HCT116 (cell line): ENCODE measurements around the gene ITGA7. TPM values are rescaled to one million over a fixed set of nuclear protein-coding genes. Genes with fewer than 3 reads are reported as not detected.

Experiments used
- ATAC-seq: fragments of 200-7000 bp; cut with Tn5 transposase; 2 replicates; pipeline ENCODE4 v1.9.1; 2020; ENCODE audit warnings: mild to moderate bottlenecking, moderate library complexity
- BruUV-seq: library from RNA; stranded (reverse); fragments of 400-500 nt; replicated peaks from 2 replicates; lab custom pipeline; 2021; lab: Mats Ljungman, UMichigan
- CTCF ChIA-PET: fragments of 300-600 bp; sonication (Branson Sonifier 250); formaldehyde crosslinking; loops from one replicate; lab custom pipeline; 2021; ENCODE audit warnings: antibody characterized with exemption; lab: Charles Lee
- POLR2A ChIA-PET: fragments of 300-600, 350-600 bp; sonication (Branson Sonifier 250); formaldehyde crosslinking; loops from one replicate; lab custom pipeline; 2021; ENCODE audit warnings: antibody characterized with exemption; lab: Charles Lee
- RAD21 ChIA-PET, 2 experiments: fragments of 300-600 bp; sonication (Branson Sonifier 250); formaldehyde crosslinking; loops; one replicate each; lab custom pipeline; 2023; ENCODE audit warnings: low total read pairs in 2 of 2; ENCODE audit not compliant: uncharacterized antibody in 2 of 2, unreplicated experiment in 2 of 2, low non-redundant PET in 1 of 2; lab: Charles Lee
- DNase-seq: peaks from one replicate; pipeline ENCODE4 v3.0.0-alpha.2; 2010; ENCODE audit warnings: low read depth, low spot score
- H2AFZ ChIP-seq: fragments of 200-600 bp; shearing (Covaris generic), sonication (generic); 2 replicates; pipeline ENCODE4 v1.6.1; 2017; ENCODE audit warnings: low read depth, mixed run types, mixed read lengths, antibody characterized with exemption, low read length; ENCODE audit not compliant: poor library complexity, severe bottlenecking
- H3K27ac ChIP-seq: 2 replicates; pipeline ENCODE4 v1.5.1; 2012; ENCODE audit warnings: low read depth, low read length
- H3K27me3 ChIP-seq: fragments of 200-600 bp; sonication (generic); 2 replicates; pipeline ENCODE4 v1.6.1; 2016; ENCODE audit warnings: mixed run types, low read length, mixed read lengths; ENCODE audit not compliant: insufficient read depth
- H3K36me3 ChIP-seq, 2 experiments: fragments of 200-500 bp in 1 of 2; fragments of 200-600 bp in 1 of 2; sonication (Bioruptor generic) in 1 of 2; sonication (generic) in 1 of 2; 2 replicates each; pipeline versions ENCODE4 v1.5.1 to v1.6.1; 2014 to 2016; ENCODE audit warnings: low read length in 2 of 2, inconsistent platforms in 1 of 2, mixed read lengths in 1 of 2, mixed run types in 1 of 2; ENCODE audit not compliant: insufficient read depth in 2 of 2, control insufficient read depth in 1 of 2
- H3K4me1 ChIP-seq, 2 experiments: fragments of 200-600 bp in 1 of 2; sonication (generic) in 1 of 2; 2 replicates each; pipeline versions ENCODE4 v1.5.1 to v1.6.1; 2012 to 2017; ENCODE audit warnings: low read length in 2 of 2, inconsistent platforms in 1 of 2, mild to moderate bottlenecking in 1 of 2, mixed read lengths in 1 of 2, mixed run types in 1 of 2, moderate library complexity in 1 of 2; ENCODE audit not compliant: insufficient read depth in 2 of 2, control insufficient read depth in 1 of 2
- H3K4me2 ChIP-seq: fragments of 200-600 bp; sonication (generic); 2 replicates; pipeline ENCODE4 v1.6.1; 2017; ENCODE audit warnings: mixed run types, low read length, mixed read lengths
- H3K4me3 ChIP-seq, 2 experiments: fragments of 200-600 bp in 1 of 2; sonication (generic) in 1 of 2; replicated peaks in 1 of 2; 2 replicates each; pipeline ENCODE4 v1.5.1; 2011 to 2016; ENCODE audit warnings: low read length in 2 of 2, control low read depth in 1 of 2, low read depth in 1 of 2, mild to moderate bottlenecking in 1 of 2, mixed read lengths in 1 of 2, mixed run types in 1 of 2
- H3K79me2 ChIP-seq: fragments of 200-600 bp; sonication (generic); 2 replicates; pipeline ENCODE4 v1.6.1; 2017; ENCODE audit warnings: mild to moderate bottlenecking, mixed run types, low read length, moderate library complexity, mixed read lengths; ENCODE audit not compliant: insufficient read depth
- H3K9ac ChIP-seq: fragments of 200-600 bp; sonication (generic); 2 replicates; pipeline ENCODE4 v1.6.1; 2016; ENCODE audit warnings: low read length, mixed read lengths
- H3K9me2 ChIP-seq: fragments of 200-600 bp; sonication (generic), shearing (Covaris generic); 2 replicates; pipeline ENCODE4 v1.6.1; 2017; ENCODE audit warnings: mixed run types, mild to moderate bottlenecking, moderate library complexity; ENCODE audit not compliant: insufficient read depth
- H3K9me3 ChIP-seq, 2 experiments: fragments of 200-500 bp in 1 of 2; fragments of 200-600 bp in 1 of 2; sonication (Bioruptor generic) in 1 of 2; sonication (generic) in 1 of 2; 2 replicates each; pipeline ENCODE4 v1.6.1; 2014 to 2017; ENCODE audit warnings: low read length in 2 of 2, mixed read lengths in 2 of 2, inconsistent platforms in 1 of 2, low read depth in 1 of 2, mild to moderate bottlenecking in 1 of 2, mixed run types in 1 of 2, moderate library complexity in 1 of 2; ENCODE audit not compliant: control insufficient read depth in 1 of 2, insufficient read depth in 1 of 2
- H4K20me1 ChIP-seq: fragments of 200-600 bp; sonication (generic), shearing (Covaris generic); 2 replicates; pipeline ENCODE4 v1.6.1; 2017; ENCODE audit warnings: mixed run types, mild to moderate bottlenecking, moderate library complexity; ENCODE audit not compliant: insufficient read depth
- ATF3 ChIP-seq: IDR thresholded peaks from 2 replicates; pipeline ENCODE4 v1.6.1; 2012
- CBX3 ChIP-seq: IDR thresholded peaks from 2 replicates; pipeline ENCODE4 v1.6.1; 2012; ENCODE audit warnings: low read depth
- CEBPB ChIP-seq: IDR thresholded peaks from 2 replicates; pipeline ENCODE4 v1.6.1; 2012; ENCODE audit warnings: low read depth
- CTCF ChIP-seq, 3 experiments: fragments of 200-600 bp in 1 of 3; sonication (generic) in 1 of 3; IDR thresholded peaks in 2 of 3; conservative IDR thresholded peaks in 1 of 3; 2 replicates each; pipeline ENCODE4 v1.5.1; 2012 to 2017; ENCODE audit warnings: low read depth in 2 of 3, low read length in 2 of 3, antibody characterized with exemption in 1 of 3, borderline replicate concordance in 1 of 3, control low read depth in 1 of 3, mild to moderate bottlenecking in 1 of 3, mixed read lengths in 1 of 3, mixed run types in 1 of 3, moderate library complexity in 1 of 3; ENCODE audit not compliant: insufficient read depth in 1 of 3
- EZH2 ChIP-seq: fragments of 200-600 bp; sonication (generic); IDR thresholded peaks from 2 replicates; pipeline ENCODE4 v1.6.1; 2017; ENCODE audit warnings: antibody characterized with exemption, mixed run types
- MAX ChIP-seq: IDR thresholded peaks from 2 replicates; pipeline ENCODE4 v1.6.1; 2012
- POLR2AphosphoS5 ChIP-seq: IDR thresholded peaks from 2 replicates; pipeline ENCODE4 v1.6.1; 2011; ENCODE audit warnings: mild to moderate bottlenecking, low read depth, low read length, moderate library complexity
- RAD21 ChIP-seq: IDR thresholded peaks from 2 replicates; pipeline ENCODE4 v1.6.1; 2012; ENCODE audit warnings: low read depth, mild to moderate bottlenecking
- SP1 ChIP-seq: IDR thresholded peaks from 2 replicates; pipeline ENCODE4 v1.6.1; 2012; ENCODE audit warnings: low read depth
- TCF7L2 ChIP-seq: IDR thresholded peaks from 2 replicates; pipeline ENCODE4 v1.7.0; 2011; ENCODE audit warnings: borderline replicate concordance, inconsistent platforms; ENCODE audit not compliant: insufficient read depth, insufficient read length; ENCODE audit errors: extremely low read depth
- ZBTB33 ChIP-seq: IDR thresholded peaks from 2 replicates; pipeline ENCODE4 v1.6.1; 2011; ENCODE audit warnings: mild to moderate bottlenecking, low read length, moderate library complexity; ENCODE audit not compliant: insufficient replicate concordance; ENCODE audit errors: extremely low read depth
- intact Hi-C: fragments of 100-400 bp; cut with micrococcal nuclease; formaldehyde crosslinking; loops from 2 replicates; pipeline ENCODE4 v1.10.0; 2022
- total RNA-seq: library from RNA; stranded (reverse); gene quantifications from one replicate; pipeline ENCODE4 v1.2.1, GENCODE V29; 2021; ENCODE audit not compliant: unreplicated experiment

The ITGA7 gene
- total RNA-seq, 1 experiment from 2014 or later: 17.8 TPM

GRCh38 chr12:55676707-55677106 is 31.0 kb downstream of the ITGA7 start:
- no peak overlapping the region for H2AFZ ChIP-seq
- H3K9me2 ChIP-seq: 0 out of 2 replicates have a peak, but pooled peaks cover 3% of the 10 kb centered on the region
- H3K27ac ChIP-seq: no peak overlapping the region
- no TSS peak for BruUV-seq
- H3K4me1 ChIP-seq: peaks cover 4 to 22% of the 10 kb centered on the region in 2 experiments
- ChIA-PET RAD21 (no interaction called here), POLR2A (no interaction called here), CTCF (interaction anchor here (1.1 to 1.5 kb wide), 3 partner anchors 20 to 29 kb away, joined by 3 to 4 read pairs (median 3); no protein-coding TSS in a partner anchor)
- H3K36me3 ChIP-seq: no peaks in the 10 kb centered on the region
- TF ChIP-seq SP1: no peak
- no peak for TF ChIP-seq POLR2AphosphoS5
- no peak for TF ChIP-seq ATF3
- no peak for TF ChIP-seq EZH2
- TF ChIP-seq RAD21: no peak
- TF ChIP-seq CEBPB: no peak
- no peak for TF ChIP-seq TCF7L2
- TF ChIP-seq CTCF (IDR thresholded peaks at IDR 0.05 in 2 of 3, conservative IDR thresholded peaks at IDR 0.05 in 1 of 3; ENCODE audit: borderline replicate concordance in 1 of 3, insufficient read depth in 1 of 3, low read depth in 2 of 3, low read length in 2 of 3): no peak
- no peak for TF ChIP-seq CBX3
- TF ChIP-seq ZBTB33: no peak
- TF ChIP-seq MAX: no peak
- no peaks in the 10 kb centered on the region for H3K27me3 ChIP-seq
- H3K9ac ChIP-seq: no peak overlapping the region
- no peaks in the 10 kb centered on the region for H3K79me2 ChIP-seq
- no peak overlapping the region for H3K4me2 ChIP-seq
- no peak overlapping the region for H3K4me3 ChIP-seq
- H4K20me1 ChIP-seq: no peaks in the 10 kb centered on the region
- no peaks in the 10 kb centered on the region for H3K9me3 ChIP-seq
- DNase-seq: no peak
- intact Hi-C loops: no loop called here
- no peak for ATAC-seq
